A549 (cell line): ENCODE results near the gene UPK1A. TPM values are rescaled to one million over a fixed set of nuclear protein-coding genes. Genes with fewer than 3 reads are reported as not detected.

ENCODE experiments used
- ATAC-seq, 2 experiments: fragments of 200-7000 bp in 1 of 2; fragments of >200 bp in 1 of 2; cut with Nextera tagmentation in 1 of 2; cut with Tn5 transposase in 1 of 2; 3 replicates each; pipeline versions ENCODE4 v1.8.0 to v1.9.1; 2018 to 2020; ENCODE audit warnings: mild to moderate bottlenecking in 1 of 2, moderate library complexity in 1 of 2
- CTCF ChIA-PET: fragments of 300-600 bp; sonication (Branson Sonifier 250); formaldehyde crosslinking; extraction: SDS; loops from one replicate; lab custom pipeline; 2021; ENCODE audit warnings: antibody characterized with exemption, inconsistent platforms; lab: Yijun Ruan, JAX
- POLR2A ChIA-PET: fragments of 350-600 bp; formaldehyde crosslinking; extraction: SDS; loops from one replicate; lab custom pipeline; 2021; ENCODE audit warnings: antibody characterized with exemption, inconsistent platforms; lab: Yijun Ruan, JAX
- DNase-seq, 2 experiments: peaks; one replicate each; pipeline versions ENCODE4 v3.0.0 to v3.0.0-alpha.2; 2011 to 2016; ENCODE audit warnings: low read depth in 1 of 2, low spot score in 1 of 2
- FAIRE-seq: peaks from 2 replicates; lab custom pipeline; 2011; peaks lifted over from hg19 to GRCh38; lab: Jason Lieb, UNC
- H3K27ac ChIP-seq, 2 experiments: fragments of >200 bp; sonication (Bioruptor Twin); formaldehyde crosslinking; 3 replicates each; pipeline ENCODE4 v1.5.1; 2016 to 2017
- H3K4me1 ChIP-seq: fragments of >200 bp; sonication (Bioruptor Twin); formaldehyde crosslinking; 3 replicates; pipeline ENCODE4 v1.6.1; 2016
- H3K4me2 ChIP-seq: fragments of >200 bp; sonication (Bioruptor Twin); formaldehyde crosslinking; 3 replicates; pipeline ENCODE4 v1.6.1; 2016
- H3K4me3 ChIP-seq: fragments of >200 bp; sonication (Bioruptor Twin); formaldehyde crosslinking; 3 replicates; pipeline ENCODE4 v1.5.1; 2016
- H3K9me3 ChIP-seq: fragments of >200 bp; sonication (Bioruptor Twin); formaldehyde crosslinking; 3 replicates; pipeline ENCODE4 v1.6.1; 2016
- CHD2 ChIP-seq: fragments of 150-350 bp; IDR thresholded peaks from 2 replicates; pipeline ENCODE4 v1.6.1; 2014; ENCODE audit warnings: low read length; ENCODE audit not compliant: partially characterized antibody
- NFE2L2 ChIP-seq: fragments of 150-350 bp; conservative IDR thresholded peaks from 2 replicates; pipeline ENCODE4 v1.6.1; 2014; ENCODE audit warnings: low read length
- NR3C1 ChIP-seq: fragments of >200 bp; sonication (Bioruptor Twin); formaldehyde crosslinking; IDR thresholded peaks from 3 replicates; pipeline ENCODE4 v1.6.1; 2017
- POLR2A ChIP-seq: IDR thresholded peaks from 2 replicates; pipeline ENCODE4 v1.6.1; 2012; ENCODE audit warnings: mild to moderate bottlenecking, low read length
- POLR2AphosphoS2 ChIP-seq: conservative IDR thresholded peaks from 2 replicates; pipeline ENCODE4 v1.6.1; 2012; ENCODE audit warnings: low read length, improper control_type of control experiment, inconsistent platforms
- RCOR1 ChIP-seq: fragments of 150-350 bp; IDR thresholded peaks from 2 replicates; pipeline ENCODE4 v1.6.1; 2014; ENCODE audit warnings: antibody characterized with exemption, low read length, low read depth
- WGBS: methylation state at CpG from one replicate; pipeline ENCODE4 v1.1.6; 2017; ENCODE audit errors: missing lambda C conversion rate; 5-methylcytosine and 5-hydroxymethylcytosine counted together
- polyA plus RNA-seq, 4 experiments: library from polyadenylated mRNA; depleted of rRNA in 3 of 4; stranded (reverse); fragments of >200 nt; fragmentation: RNase III in 1 of 4; extraction: RNeasy Plus Mini Kit Qiagen cat#74134 plus additional on column Dnase treatment in 1 of 4; gene quantifications; 2 replicates in 3 of 4; 3 replicates in 1 of 4; pipeline ENCODE4 v1.2.3, GENCODE V29; 2011 to 2017
- TF ChIP-seq, protein P1 (sequence below): IDR thresholded peaks from 2 replicates; pipeline ENCODE4 v1.6.1; 2012
- TF ChIP-seq, protein P2 (sequence below): fragments of 200-600 bp; sonication (generic); IDR thresholded peaks from 2 replicates; pipeline ENCODE4 v1.6.1; 2016; ENCODE audit warnings: antibody characterized with exemption, mild to moderate bottlenecking, moderate library complexity
- TF ChIP-seq, protein P3 (sequence below): fragments of 450-650 bp; IDR thresholded peaks from 2 replicates; pipeline ENCODE4 v1.6.1; 2014; ENCODE audit warnings: antibody characterized with exemption

Gene UPK1A
- polyA plus RNA-seq, 2 of the 4 experiments (the other 2 are of a cell fraction), result 0.44 to 0.78 TPM

DNA sequence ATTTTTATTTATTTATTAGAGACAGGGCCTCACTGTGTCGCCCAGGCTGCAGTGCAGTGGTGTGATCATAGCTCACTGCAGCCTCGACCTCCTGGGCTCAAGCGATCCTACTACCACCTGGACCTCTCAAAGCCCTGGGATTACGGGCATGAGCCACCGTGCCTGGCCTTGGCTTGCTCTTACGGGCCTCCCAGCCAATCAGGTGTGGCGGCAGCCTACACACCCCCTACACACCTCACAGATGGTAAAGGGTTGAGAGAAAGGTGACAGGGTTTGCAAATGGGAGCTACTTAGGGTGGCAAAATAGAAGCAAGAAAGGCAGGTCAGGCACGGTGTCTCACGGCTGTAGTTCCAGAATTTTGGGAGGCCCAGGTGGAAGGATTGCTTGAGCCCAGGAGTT is 37.0 kb downstream of the UPK1A start:
- ATAC-seq (peak in 1 of 2 experiments; percentile 3; a peak in 2 of 6 replicates), FAIRE-seq (no peak)

GRCh38 chr19:35704218-35704617 is 37.9 kb downstream of the UPK1A start, which contains the start of gene ZBTB32:
Gene ZBTB32 (plus strand): TSS chr19:35704558. CDS start chr19:35714627, 10,069 bp downstream.
- no peak for FAIRE-seq

More for the DNA sequence above, 37.0 kb downstream of the UPK1A start:
- peak; percentile 50 to 59 for DNase-seq
- ChIA-PET POLR2A (interaction anchor here (1.5 to 1.6 kb wide), 2 partner anchors 9 to 45 kb away, joined by 4 to 14 read pairs; partner anchors contain the start of gene LIN37), CTCF (interaction anchor here (0.8 to 13.6 kb wide), 11 partner anchors 10 to 351 kb away, joined by 3 to 161 read pairs (median 5); partner anchors contain the start of genes PSENEN and U2AF1L4)
- TF ChIP-seq CHD2, result no peak
- TF ChIP-seq RCOR1, result no peak
- Histone ChIP-seq H3K4me1 (no peaks in the 10 kb centered on the region), H3K27ac (no peak overlapping the region), H3K4me3 (no peak overlapping the region; the same call in 2 of the 3 replicates), H3K9me3 (no peaks in the 10 kb centered on the region), H3K4me2 (peak overlapping the region; percentile 88)
- 60% methylated on average over 9 of the region's 9 CpGs for WGBS

GRCh38 chr19:35708391-35708790 is 42.1 kb downstream of the UPK1A start:
- DNase-seq, result no peak
- ChIA-PET CTCF (interaction anchor here (0.9 to 9.0 kb wide), 8 partner anchors 11 to 224 kb away, joined by 4 to 116 read pairs (median 5); no protein-coding TSS in a partner anchor), POLR2A (no interaction called here)
- Histone ChIP-seq H3K4me2 (no peak overlapping the region), H3K4me1 (no peaks in the 10 kb centered on the region; the same call in 2 of the 3 replicates), H3K9me3 (no peaks in the 10 kb centered on the region), H3K4me3 (no peak overlapping the region), H3K27ac (no peak overlapping the region)
- peak; percentile 18 for FAIRE-seq
- ATAC-seq, result no peak
- TF ChIP-seq, protein P1, sequence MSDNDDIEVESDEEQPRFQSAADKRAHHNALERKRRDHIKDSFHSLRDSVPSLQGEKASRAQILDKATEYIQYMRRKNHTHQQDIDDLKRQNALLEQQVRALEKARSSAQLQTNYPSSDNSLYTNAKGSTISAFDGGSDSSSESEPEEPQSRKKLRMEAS, result no peak
- no peak for TF ChIP-seq NR3C1
- WGBS, result 63% methylated on average over 1 of the region's 1 CpG

More at GRCh38 chr19:35704218-35704617, 37.9 kb downstream of the UPK1A start, which contains the start of gene ZBTB32:
- TF ChIP-seq, protein P2, sequence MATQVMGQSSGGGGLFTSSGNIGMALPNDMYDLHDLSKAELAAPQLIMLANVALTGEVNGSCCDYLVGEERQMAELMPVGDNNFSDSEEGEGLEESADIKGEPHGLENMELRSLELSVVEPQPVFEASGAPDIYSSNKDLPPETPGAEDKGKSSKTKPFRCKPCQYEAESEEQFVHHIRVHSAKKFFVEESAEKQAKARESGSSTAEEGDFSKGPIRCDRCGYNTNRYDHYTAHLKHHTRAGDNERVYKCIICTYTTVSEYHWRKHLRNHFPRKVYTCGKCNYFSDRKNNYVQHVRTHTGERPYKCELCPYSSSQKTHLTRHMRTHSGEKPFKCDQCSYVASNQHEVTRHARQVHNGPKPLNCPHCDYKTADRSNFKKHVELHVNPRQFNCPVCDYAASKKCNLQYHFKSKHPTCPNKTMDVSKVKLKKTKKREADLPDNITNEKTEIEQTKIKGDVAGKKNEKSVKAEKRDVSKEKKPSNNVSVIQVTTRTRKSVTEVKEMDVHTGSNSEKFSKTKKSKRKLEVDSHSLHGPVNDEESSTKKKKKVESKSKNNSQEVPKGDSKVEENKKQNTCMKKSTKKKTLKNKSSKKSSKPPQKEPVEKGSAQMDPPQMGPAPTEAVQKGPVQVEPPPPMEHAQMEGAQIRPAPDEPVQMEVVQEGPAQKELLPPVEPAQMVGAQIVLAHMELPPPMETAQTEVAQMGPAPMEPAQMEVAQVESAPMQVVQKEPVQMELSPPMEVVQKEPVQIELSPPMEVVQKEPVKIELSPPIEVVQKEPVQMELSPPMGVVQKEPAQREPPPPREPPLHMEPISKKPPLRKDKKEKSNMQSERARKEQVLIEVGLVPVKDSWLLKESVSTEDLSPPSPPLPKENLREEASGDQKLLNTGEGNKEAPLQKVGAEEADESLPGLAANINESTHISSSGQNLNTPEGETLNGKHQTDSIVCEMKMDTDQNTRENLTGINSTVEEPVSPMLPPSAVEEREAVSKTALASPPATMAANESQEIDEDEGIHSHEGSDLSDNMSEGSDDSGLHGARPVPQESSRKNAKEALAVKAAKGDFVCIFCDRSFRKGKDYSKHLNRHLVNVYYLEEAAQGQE, result peak; percentile 31; the same call in 1 of the 2 replicates
- TF ChIP-seq, protein P3, sequence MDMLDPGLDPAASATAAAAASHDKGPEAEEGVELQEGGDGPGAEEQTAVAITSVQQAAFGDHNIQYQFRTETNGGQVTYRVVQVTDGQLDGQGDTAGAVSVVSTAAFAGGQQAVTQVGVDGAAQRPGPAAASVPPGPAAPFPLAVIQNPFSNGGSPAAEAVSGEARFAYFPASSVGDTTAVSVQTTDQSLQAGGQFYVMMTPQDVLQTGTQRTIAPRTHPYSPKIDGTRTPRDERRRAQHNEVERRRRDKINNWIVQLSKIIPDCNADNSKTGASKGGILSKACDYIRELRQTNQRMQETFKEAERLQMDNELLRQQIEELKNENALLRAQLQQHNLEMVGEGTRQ, result no peak
- TF ChIP-seq NFE2L2, result no peak
- Histone ChIP-seq H3K4me3 (no peak within 1 kb of the TSS), H3K27ac (no peak within 1 kb of the TSS), H3K9me3 (no peaks in the 10 kb centered on the region), H3K4me2 (no peak within 1 kb of the TSS), H3K4me1 (no peaks in the 10 kb centered on the region)
- 88% methylated on average over 24 of the region's 24 CpGs for WGBS
- CTCF ChIA-PET, result interaction anchor here (1.0 to 13.6 kb wide), 7 partner anchors 10 to 228 kb away, joined by 3 to 161 read pairs (median 14); no protein-coding TSS in a partner anchor
- DNase-seq (no peak), ATAC-seq (no peak)
- POLR2A ChIA-PET, result interaction anchor here (0.7 kb wide), 1 partner anchor 415 kb away, joined by 4 read pairs; no protein-coding TSS in a partner anchor

- Histone ChIP-seq H3K4me2 (no peak overlapping the region), H3K4me1 (peaks cover 10% of the 10 kb centered on the region), H3K9me3 (no peaks in the 10 kb centered on the region), H3K27ac (no peak overlapping the region), H3K4me3 (no peak overlapping the region)
- DNase-seq, result no peak
- TF ChIP-seq POLR2A (peak; percentile 24), POLR2AphosphoS2 (no peak)
- ChIA-PET CTCF (interaction anchor here (0.9 to 6.6 kb wide), 8 partner anchors 10 to 201 kb away, joined by 3 to 161 read pairs (median 7); partner anchors contain the start of genes ATP4A and ZBTB32), POLR2A (interaction anchor here (1.2 to 3.0 kb wide), 2 partner anchors 9 to 14 kb away, joined by 5 to 14 read pairs; no protein-coding TSS in a partner anchor)
- 49% methylated on average over 13 of the region's 13 CpGs for WGBS
- peak; percentile 39 for FAIRE-seq
- no peak; a peak in 1 of 6 replicates for ATAC-seq
Observed at GRCh38 chr19:35710784-35711723, 44.7 kb downstream of the UPK1A start.
